ENCODE data around the gene RNF17. TPM values are rescaled to one million over a fixed set of nuclear protein-coding genes. Genes with fewer than 3 reads are reported as not detected.

The RNF17 gene
- total RNA-seq, 1 experiment from 2014 or later, result not detected

DNA sequence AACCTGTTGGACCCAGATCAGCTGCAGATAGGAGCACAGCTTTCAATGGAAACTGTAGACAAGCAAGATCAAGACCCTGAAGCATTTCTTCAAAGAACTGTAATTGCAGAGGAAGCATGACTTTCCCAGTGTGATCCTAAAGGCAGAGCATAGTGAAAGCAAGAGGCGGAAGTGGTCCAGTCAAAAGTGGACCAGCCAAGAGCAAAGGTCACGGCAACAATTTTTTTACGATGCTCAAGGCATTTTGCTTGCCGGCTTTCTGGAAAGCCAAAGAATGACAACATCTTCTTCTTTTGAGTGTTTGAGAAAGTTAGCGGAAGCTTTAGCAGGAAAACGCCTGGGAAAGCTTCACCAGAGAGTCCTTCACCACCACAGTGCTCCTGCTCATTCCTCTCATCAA is 111.6 kb downstream of the RNF17 start:
- DNase-seq (ENCODE audit: low read depth, low spot score), result no peak
- in situ Hi-C loops (cut with HindIII; ENCODE audit: low pct_unique_long_range_greater_than_20kb, low sequenced_read_pairs), result no loop called here

DNA sequence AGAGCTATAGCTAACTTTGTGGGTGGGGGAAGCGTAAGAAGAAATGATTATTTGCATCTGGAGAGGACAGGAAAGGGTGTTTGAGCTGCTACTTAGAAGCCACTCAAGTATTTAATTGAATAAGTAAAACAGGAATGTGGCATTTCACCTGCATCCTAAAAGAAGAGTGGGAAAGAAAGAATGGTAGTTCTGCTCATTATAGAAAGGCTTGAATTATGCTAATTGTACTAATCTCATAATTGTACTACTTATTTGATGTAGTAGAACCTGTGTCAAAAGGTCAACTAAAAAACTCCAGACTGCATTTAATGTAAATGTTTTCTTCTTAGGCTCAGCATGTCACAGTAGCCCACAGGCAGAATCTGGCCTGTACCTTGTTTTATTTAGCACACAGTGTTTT is 113.6 kb downstream of the RNF17 start:
- no peak for DNase-seq (ENCODE audit: low read depth, low spot score)
- in situ Hi-C loops (cut with HindIII; ENCODE audit: low pct_unique_long_range_greater_than_20kb, low sequenced_read_pairs), result no loop called here

DNA sequence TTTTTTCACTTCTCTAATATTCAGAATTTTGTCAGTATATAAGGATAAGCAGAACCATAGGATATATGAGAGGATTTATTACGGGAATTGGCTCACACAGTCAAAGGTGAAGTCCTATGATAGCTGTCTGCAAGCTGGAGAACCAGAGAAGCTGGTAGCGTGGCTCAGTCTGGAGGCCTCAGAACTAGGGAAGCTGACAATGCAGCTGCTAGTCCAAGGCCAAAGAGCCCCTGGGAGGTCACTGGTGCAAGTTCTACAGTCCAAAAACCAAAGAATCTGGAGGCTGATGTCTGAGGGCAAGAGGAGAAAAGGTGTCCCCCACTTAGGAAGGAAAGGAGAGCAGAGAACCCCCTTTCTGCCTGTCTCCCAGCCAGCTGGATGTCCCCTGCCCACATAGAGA is 114.4 kb downstream of the RNF17 start:
- in situ Hi-C loops (cut with HindIII; ENCODE audit: low pct_unique_long_range_greater_than_20kb, low sequenced_read_pairs), result no loop called here
- DNase-seq (ENCODE audit: low read depth, low spot score), result no peak

DNA sequence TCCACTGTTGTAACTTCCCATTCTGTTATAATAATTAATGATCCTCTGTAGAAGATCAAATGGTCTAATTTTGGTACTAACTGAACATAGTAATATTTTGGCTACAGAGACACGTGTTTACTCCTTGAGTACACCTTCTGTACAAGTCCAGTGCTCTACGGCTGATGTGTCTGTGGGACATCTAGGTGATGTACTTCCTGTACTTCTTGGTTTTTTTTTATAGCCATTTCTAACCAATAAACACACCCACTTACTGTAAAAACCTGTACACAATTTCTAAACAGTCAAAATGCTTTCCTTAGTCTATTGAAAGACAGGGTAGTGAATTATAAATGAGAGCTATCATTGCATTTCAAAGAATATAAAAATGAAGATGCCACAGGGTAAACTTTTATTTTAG is 118.7 kb downstream of the RNF17 start:
- DNase-seq (ENCODE audit: low read depth, low spot score), result no peak
- in situ Hi-C loops (cut with HindIII; ENCODE audit: low pct_unique_long_range_greater_than_20kb, low sequenced_read_pairs), result no loop called here

DNA sequence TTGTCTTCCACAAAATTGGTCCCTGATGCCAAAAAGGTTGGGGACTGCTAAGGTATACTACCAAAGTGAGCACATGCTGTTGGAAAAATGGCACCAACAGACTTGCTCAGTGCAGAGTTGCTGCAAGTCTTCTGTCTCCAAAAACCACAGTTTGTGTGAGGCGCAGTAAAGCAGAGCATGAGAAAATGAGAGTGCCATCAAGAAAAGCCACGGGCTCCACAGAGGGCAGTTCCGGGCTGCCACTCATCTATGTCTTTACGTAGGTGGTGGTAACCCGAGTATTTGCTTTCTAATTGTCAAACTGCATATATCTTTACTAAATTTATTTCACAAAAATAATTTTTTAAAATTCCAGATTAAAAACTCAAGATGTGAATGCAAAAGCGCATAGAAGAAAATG is 123.8 kb downstream of the RNF17 start:
- no peak for DNase-seq (ENCODE audit: low read depth, low spot score)
- in situ Hi-C loops (cut with HindIII; ENCODE audit: low pct_unique_long_range_greater_than_20kb, low sequenced_read_pairs), result no loop called here

DNA sequence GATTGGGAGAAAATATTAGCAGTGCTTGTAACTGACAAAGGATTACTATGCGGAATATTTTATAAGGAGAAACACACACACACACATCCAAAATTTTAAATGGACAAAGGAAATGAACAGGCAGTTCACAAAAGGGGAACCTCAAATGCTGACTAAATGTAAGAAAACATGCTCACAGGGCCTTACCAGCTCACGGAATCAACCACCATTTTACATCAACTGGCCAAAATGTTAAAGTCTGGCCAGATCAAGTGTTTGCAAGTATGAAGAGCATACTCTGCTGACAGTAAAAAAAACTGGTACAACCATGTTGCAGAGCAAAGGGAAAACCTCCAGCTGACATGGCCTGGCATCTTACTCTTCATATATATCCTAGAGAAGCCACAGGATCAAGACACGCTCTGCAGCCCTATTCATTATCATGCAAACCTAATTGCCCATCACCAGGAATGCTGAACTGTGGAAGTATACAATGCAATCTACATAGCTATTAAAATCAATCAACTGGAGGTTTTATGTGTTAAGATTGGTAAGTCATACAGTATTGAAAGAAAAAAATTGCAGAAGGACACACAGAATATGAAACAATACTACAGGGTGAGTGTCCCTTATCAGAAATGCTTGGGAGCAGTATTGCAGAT is 124.4 kb downstream of the RNF17 start:
- no peak for DNase-seq (ENCODE audit: low read depth, low spot score)
- in situ Hi-C loops (cut with HindIII; ENCODE audit: low pct_unique_long_range_greater_than_20kb, low sequenced_read_pairs), result no loop called here

DNA sequence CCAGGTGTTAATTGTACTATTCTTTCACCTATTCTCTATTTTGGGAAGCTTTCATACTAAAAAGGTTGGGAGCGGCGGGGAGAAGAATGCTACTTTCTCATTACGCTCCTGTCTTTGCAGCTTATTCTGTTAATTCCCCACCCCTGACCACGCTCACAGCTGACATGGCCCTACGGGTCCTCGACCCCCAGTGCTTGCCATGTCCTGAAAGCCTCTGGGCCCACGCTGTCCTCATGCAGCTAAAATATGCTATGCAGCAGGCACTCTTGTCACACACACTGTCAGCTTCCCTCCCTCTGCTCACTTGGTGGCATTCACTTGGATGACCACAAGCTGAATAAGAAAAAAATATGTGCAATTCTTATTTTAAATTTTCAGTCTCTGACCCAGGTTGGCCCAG is 126.3 kb downstream of the RNF17 start:
- DNase-seq (ENCODE audit: low read depth, low spot score), result no peak
- in situ Hi-C loops (cut with HindIII; ENCODE audit: low pct_unique_long_range_greater_than_20kb, low sequenced_read_pairs), result no loop called here

DNA sequence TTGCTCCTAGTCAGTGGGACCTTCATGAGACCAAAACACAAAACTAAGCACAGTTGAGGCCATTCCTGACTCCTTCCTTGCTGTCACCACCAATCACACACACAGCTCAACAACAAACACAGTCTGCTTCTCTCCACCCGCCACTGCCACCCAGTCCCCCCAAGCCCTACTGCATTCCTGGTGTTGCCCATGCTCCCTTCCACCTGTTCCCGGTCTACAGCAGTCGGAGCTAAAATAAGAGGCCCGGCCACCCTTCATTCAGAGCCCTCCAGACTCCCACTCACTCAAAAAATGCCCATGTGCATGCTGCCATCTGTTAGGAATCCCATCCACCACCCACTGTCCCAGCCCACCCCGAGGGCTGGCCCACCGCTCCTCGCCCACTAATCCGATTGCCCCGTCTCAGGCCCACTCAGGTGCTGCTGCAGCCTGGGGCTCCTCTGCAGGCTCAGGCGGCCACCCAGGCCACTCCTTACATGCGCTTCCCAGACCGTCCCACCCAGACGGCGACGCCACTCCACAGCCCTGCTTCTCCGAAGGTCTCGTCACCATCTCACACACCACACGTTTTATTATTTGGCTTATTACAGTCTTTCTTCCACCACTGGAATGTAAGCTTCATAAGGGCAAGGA is 127.6 kb downstream of the RNF17 start:
- in situ Hi-C loops (cut with HindIII; ENCODE audit: low pct_unique_long_range_greater_than_20kb, low sequenced_read_pairs), result no loop called here
- DNase-seq (ENCODE audit: low read depth, low spot score), result no peak

DNA sequence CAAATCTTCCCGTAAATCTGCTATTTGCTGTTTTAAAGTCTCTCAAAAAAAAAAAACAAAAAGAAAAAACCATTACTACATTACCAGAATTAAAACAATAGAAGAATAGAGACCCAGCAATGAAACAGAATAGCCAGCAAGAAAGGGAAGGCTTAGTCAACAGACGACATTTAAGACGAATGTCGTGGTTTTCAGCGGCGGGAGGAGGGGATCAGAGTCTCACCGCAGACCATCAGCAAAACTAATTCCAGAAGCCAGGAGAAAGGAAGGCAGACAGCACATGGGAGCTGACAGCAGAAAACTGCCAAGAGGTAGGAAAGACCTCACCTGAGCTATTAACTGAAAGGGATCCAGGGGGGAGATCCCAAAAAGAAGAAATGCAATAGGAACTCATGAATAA is 128.9 kb downstream of the RNF17 start:
- no peak for DNase-seq (ENCODE audit: low read depth, low spot score)
- in situ Hi-C loops (cut with HindIII; ENCODE audit: low pct_unique_long_range_greater_than_20kb, low sequenced_read_pairs), result no loop called here

DNA sequence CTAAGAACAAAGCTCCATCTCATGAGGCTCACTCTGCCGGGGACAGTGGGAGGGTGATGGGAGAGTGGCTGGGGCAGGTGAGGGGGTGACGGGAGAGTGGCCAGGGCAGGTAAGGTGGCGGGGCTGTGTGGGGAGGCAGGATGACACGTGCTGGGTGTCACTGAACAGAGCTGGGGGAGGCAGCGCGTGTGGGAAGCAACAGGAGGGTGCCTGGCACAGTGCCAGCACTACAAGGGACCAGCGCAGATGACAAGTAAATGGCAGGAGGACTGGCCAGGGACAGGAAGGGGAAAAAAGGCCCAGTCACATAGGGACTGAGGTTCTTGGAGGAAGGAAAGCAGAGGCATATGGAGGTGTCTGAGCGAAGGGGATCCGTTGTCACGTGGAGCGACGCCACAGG is 129.9 kb downstream of the RNF17 start:
- in situ Hi-C loops (cut with HindIII; ENCODE audit: low pct_unique_long_range_greater_than_20kb, low sequenced_read_pairs), result no loop called here

DNA sequence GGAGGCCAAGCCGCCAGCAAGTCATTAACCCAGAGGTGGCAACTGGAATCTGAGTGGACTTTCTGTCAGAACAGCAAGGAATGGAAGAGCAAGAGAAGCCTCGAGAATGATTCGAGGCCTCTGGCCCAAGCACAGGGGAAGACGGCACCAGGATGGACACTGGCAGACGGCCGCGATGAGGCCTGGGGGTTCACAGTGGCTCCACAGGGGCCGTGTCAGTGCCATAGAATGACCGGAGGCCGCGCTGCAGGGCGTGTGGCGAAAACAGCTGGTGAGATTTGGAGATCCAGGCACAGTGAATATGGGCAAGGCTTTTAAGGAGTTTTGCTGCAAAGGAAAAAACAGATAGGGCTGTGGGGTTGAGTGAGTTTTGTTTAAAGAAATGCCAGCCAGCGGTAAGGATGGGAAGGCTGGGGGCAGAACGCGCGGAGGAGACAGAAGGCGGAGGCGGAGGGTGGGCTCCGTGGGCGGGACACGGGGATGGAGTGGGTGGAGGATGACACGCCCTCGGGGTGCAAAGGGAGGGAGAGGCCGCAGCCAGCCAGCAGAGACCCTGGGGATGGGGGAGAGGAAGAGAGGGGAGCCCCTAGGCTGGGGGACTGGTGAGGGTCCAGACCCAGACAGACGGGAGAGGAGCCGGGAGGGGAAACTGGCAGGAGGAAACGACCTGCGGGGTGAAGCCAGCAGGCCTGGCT is 130.5 kb downstream of the RNF17 start:
- DNase-seq (ENCODE audit: low read depth, low spot score), result no peak
- in situ Hi-C loops (cut with HindIII; ENCODE audit: low pct_unique_long_range_greater_than_20kb, low sequenced_read_pairs), result no loop called here

More for the DNA sequence above, 129.9 kb downstream of the RNF17 start:
- no peak for DNase-seq (ENCODE audit: low read depth, low spot score)

DNA sequence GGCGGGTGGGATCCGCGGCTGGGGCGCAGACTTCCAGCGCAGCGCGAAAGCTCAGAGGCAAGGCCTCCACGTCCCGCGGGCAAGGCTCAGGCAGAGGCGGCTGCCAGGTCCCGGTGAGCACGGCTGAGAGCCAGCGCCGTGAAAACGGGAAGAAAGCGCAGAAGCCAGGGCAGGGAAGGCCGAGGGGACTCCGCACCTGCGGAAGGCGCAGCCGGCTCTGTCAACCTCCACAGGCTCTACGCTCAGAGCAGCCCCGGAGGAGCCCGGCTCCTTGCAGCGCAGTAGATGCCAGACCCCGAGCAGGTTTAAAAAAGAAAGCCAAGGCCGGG is 131.0 kb downstream of the RNF17 start:
- in situ Hi-C loops (cut with HindIII; ENCODE audit: low pct_unique_long_range_greater_than_20kb, low sequenced_read_pairs), result no loop called here
- DNase-seq (ENCODE audit: low read depth, low spot score), result no peak

DNA sequence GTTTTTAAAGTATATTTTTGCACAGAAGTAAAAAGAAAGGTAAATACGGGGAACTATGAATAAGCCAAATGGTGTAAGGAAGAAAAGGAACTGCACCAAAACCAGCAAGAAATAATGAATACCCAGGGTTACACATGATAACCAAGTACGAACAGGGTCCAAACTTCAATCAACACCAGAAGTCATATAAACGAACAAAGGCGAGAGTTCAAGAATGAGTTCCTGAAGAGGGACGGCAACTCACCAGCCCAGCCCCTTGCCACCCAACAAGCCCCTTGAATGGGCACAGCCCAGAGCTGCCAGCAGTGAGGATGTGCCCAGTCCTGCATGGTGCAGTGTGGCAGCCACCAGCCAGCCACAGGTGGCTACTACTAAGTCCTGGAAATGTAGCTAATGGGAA is 132.1 kb downstream of the RNF17 start:
- no peak for DNase-seq (ENCODE audit: low read depth, low spot score)
- in situ Hi-C loops (cut with HindIII; ENCODE audit: low pct_unique_long_range_greater_than_20kb, low sequenced_read_pairs), result no loop called here

DNA sequence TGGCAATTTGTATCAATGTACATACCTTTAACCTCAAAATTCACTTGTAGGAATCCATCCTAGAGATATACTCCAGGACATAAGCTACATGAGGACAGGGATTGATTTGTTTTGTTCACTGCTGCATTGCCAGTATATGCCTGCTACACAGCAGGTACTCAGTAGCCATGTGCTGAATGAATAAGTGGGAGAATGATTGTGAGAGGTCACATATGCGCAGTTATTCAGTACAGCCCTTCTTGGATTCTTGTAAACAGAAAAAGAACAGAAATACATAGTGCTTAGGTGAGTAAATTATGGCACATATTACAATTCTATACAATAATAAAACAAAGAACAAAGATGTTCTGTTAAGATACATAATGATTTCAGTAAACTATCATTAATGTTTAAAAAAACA is 133.3 kb downstream of the RNF17 start:
- in situ Hi-C loops (cut with HindIII; ENCODE audit: low pct_unique_long_range_greater_than_20kb, low sequenced_read_pairs), result no loop called here
- DNase-seq (ENCODE audit: low read depth, low spot score), result no peak

DNA sequence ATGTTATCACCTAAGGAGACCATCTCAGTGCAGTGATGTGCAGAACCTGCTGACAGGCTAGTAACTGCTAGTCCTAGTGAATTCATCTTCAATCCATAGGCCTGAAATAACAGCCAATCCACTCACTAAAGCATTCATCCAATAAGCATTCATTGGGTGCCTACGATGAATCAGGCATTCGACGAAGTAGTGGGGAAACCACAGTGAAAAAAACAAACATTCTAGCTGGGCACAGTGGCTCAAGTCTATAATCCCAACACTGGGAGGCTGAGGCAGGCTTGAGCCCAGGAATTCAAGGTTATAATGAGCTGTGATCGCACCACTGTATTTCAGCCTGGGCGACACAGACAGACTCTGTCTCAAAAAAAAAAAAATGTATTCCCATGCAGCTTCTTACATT is 135.6 kb downstream of the RNF17 start:
- in situ Hi-C loops (cut with HindIII; ENCODE audit: low pct_unique_long_range_greater_than_20kb, low sequenced_read_pairs), result no loop called here
- no peak for DNase-seq (ENCODE audit: low read depth, low spot score)

DNA sequence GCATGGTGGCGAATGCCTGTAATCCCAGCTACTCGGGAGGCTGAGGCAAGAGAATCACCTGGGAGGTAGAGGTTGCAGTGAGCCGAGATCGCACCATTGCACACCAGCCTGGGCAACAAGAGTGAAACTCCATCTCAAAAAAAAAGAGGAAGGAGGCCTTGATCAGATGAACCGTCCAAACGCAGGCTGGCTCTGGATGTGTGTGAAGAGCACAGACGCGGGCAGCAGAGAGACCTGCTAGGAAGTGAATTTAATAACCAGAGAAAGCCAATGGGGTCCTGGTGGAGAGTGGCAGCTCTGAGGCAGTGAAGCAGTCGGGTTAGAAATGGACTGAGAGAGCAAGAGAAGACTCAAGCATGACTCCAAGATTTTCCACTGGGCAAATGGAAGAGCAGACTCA is 136.5 kb downstream of the RNF17 start:
- in situ Hi-C loops (cut with HindIII; ENCODE audit: low pct_unique_long_range_greater_than_20kb, low sequenced_read_pairs), result no loop called here
- no peak for DNase-seq (ENCODE audit: low read depth, low spot score)

DNA sequence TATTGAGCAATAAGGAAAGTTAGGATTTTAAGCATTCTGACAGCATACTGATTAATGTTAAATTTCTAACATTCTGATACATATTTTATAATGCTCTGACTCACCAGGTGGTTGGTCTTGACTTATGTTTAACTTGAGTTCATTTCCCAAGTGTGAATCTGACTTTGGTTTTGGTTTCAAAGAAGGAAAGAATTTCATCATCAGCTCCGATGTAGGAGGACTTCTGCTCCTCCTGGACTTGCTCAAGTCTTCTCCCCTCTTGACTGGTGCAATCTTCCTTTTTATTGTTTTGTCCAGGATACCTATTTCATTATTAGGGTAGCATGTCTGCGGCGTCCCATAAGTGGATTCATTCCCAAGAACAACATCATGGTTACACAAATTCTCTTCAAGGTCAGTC is 141.3 kb downstream of the RNF17 start:
- in situ Hi-C loops (cut with HindIII; ENCODE audit: low pct_unique_long_range_greater_than_20kb, low sequenced_read_pairs), result no loop called here
- DNase-seq (ENCODE audit: low read depth, low spot score), result no peak

DNA sequence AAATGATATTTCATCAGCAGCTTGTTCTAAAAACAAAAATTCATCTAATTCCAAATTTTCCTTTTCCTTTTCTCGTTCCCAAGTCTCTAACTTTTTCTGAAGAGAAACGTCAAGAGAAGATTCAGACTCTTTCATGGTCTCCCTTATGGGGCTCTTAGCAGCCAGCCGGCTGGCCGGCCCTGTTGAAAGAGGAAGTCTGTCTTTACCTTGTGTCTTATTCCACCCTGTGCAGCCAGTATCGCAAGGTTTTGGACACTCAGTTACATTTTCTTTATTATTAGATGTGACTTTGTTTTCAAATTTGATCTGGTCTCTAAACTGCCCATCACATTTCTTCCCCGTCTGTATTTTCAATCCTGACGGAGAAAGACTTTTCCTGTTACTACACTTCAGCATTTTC is 142.3 kb downstream of the RNF17 start:
- DNase-seq (ENCODE audit: low read depth, low spot score), result no peak
- in situ Hi-C loops (cut with HindIII; ENCODE audit: low pct_unique_long_range_greater_than_20kb, low sequenced_read_pairs), result no loop called here

DNA sequence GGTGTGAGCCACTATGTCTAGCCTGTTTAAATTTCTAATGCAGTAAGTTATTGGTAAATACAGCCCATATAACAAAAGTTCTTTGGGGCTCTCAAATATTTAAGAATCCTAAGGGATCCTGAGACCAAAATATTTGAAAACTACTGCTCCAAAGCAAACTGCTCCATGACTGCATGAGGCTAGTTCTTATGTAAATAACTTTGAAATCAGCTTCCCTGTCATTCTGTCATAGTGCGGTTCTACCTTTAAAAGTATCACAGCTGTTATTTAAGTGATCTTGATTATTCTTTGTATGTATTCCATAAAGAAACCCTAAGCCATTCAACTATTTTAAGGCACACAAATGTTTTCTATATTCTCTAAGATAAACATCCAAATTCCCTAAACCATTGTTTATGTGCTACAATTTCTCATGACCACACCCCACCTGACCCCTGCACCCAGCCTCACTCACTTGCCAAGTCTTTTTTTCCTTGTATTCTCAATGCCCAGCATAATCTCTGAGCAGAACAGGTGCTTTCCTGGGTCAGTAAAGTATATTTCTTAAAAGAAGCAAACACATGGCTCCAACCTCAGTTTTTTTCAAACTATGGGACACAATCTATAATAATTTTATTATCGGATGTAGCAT is 146.6 kb downstream of the RNF17 start:
- in situ Hi-C loops (cut with HindIII; ENCODE audit: low pct_unique_long_range_greater_than_20kb, low sequenced_read_pairs), result no loop called here

More for the DNA sequence above, 146.6 kb downstream of the RNF17 start:
- DNase-seq (ENCODE audit: low read depth, low spot score), result no peak
